ENCODE results near the gene RUNX2. TPM values are rescaled to one million over a fixed set of nuclear protein-coding genes. Genes with fewer than 3 reads are reported as not detected.

Gene RUNX2
- total RNA-seq, 2 experiments from 2014 or later, result 0.27 to 0.44 TPM

- Histone ChIP-seq H3K79me2 (ENCODE audit: insufficient read depth, low read depth, low read length) (no peaks in the 10 kb centered on the region), H4K20me1 (ENCODE audit: insufficient read depth, low read length) (no peaks in the 10 kb centered on the region), H3K4me3 (ENCODE audit: low read depth, low read length, poor library complexity, severe bottlenecking) (no peak overlapping the region), H3K4me1 (ENCODE audit: insufficient read depth, low read length, poor library complexity, severe bottlenecking) (peaks cover 5% of the 10 kb centered on the region), H3K4me2 (ENCODE audit: low read length) (no peak overlapping the region), H3K27ac (ENCODE audit: low read depth, low read length, poor library complexity, severe bottlenecking) (no peak overlapping the region), H3K9me3 (ENCODE audit: low read length) (no peaks in the 10 kb centered on the region), H3K36me3 (ENCODE audit: insufficient read depth, low read length) (no peaks in the 10 kb centered on the region), H2AFZ (ENCODE audit: low read length) (no peak overlapping the region), H3K9me2 (ENCODE audit: insufficient read depth, low read length) (no peaks in the 10 kb centered on the region)
- POLR2A ChIA-PET, result no interaction called here
- CTCF ChIA-PET (ENCODE audit: unreplicated experiment), result no interaction called here
- TF ChIP-seq, protein P1, sequence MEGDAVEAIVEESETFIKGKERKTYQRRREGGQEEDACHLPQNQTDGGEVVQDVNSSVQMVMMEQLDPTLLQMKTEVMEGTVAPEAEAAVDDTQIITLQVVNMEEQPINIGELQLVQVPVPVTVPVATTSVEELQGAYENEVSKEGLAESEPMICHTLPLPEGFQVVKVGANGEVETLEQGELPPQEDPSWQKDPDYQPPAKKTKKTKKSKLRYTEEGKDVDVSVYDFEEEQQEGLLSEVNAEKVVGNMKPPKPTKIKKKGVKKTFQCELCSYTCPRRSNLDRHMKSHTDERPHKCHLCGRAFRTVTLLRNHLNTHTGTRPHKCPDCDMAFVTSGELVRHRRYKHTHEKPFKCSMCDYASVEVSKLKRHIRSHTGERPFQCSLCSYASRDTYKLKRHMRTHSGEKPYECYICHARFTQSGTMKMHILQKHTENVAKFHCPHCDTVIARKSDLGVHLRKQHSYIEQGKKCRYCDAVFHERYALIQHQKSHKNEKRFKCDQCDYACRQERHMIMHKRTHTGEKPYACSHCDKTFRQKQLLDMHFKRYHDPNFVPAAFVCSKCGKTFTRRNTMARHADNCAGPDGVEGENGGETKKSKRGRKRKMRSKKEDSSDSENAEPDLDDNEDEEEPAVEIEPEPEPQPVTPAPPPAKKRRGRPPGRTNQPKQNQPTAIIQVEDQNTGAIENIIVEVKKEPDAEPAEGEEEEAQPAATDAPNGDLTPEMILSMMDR (conservative IDR thresholded peaks at IDR 0.05; ENCODE audit: low read length), result no peak
- TF ChIP-seq EZH2phosphoT487 (IDR thresholded peaks at IDR 0.05; ENCODE audit: borderline replicate concordance, low read depth, low read length), result no peak
- intact Hi-C loops (cut with micrococcal nuclease; ENCODE audit: unreplicated experiment), result no loop called here
- no TSS peak for BruUV-seq (replicated peaks)
- DNase-seq (ENCODE audit: low spot score), result no peak
Measured at GRCh38 chr6:45591890-45592289, 263.8 kb downstream of the RUNX2 start.

DNA sequence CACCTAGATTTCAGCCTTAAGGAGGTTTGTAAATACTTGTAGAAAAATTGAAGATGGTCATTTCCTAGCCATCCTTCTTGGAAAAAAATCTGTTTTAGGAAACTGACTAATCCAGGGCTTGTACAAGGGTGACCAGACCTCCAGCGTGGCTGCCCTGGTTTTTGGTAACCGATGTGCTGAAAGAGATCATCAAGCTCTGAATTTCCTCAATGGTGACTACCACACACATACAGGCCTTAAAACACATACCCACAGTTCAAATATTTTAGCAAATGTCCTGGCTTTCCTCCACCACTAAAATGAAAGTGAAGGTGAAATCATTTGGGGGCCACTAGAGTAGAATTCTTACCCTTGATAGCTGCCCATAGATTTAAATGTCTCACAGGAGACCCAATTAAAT, 264.9 kb downstream of the RUNX2 start:
- H3K4me1 ChIP-seq (ENCODE audit: insufficient read depth, low read length, poor library complexity, severe bottlenecking), result no peaks in the 10 kb centered on the region
- TF ChIP-seq EZH2phosphoT487 (IDR thresholded peaks at IDR 0.05; ENCODE audit: borderline replicate concordance, low read depth, low read length), result no peak
- TF ChIP-seq, protein P1 (conservative IDR thresholded peaks at IDR 0.05; ENCODE audit: low read length), result no peak
- ChIA-PET CTCF (ENCODE audit: unreplicated experiment) (no interaction called here), POLR2A (no interaction called here)
- no TSS peak for BruUV-seq (replicated peaks)
- H3K9me2 ChIP-seq (ENCODE audit: insufficient read depth, low read length), result no peaks in the 10 kb centered on the region
- no peak overlapping the region for H2AFZ ChIP-seq (ENCODE audit: low read length)
- H3K36me3 ChIP-seq (ENCODE audit: insufficient read depth, low read length), result no peaks in the 10 kb centered on the region
- H3K4me3 ChIP-seq (ENCODE audit: low read depth, low read length, poor library complexity, severe bottlenecking), result no peak overlapping the region
- intact Hi-C loops (cut with micrococcal nuclease; ENCODE audit: unreplicated experiment), result no loop called here
- no peak for DNase-seq (ENCODE audit: low spot score)
- H3K9me3 ChIP-seq (ENCODE audit: low read length), result no peaks in the 10 kb centered on the region
- no peaks in the 10 kb centered on the region for H4K20me1 ChIP-seq (ENCODE audit: insufficient read depth, low read length)
- H3K79me2 ChIP-seq (ENCODE audit: insufficient read depth, low read depth, low read length), result no peaks in the 10 kb centered on the region
- H3K27ac ChIP-seq (ENCODE audit: low read depth, low read length, poor library complexity, severe bottlenecking), result no peak overlapping the region
- no peak overlapping the region for H3K4me2 ChIP-seq (ENCODE audit: low read length)

DNA sequence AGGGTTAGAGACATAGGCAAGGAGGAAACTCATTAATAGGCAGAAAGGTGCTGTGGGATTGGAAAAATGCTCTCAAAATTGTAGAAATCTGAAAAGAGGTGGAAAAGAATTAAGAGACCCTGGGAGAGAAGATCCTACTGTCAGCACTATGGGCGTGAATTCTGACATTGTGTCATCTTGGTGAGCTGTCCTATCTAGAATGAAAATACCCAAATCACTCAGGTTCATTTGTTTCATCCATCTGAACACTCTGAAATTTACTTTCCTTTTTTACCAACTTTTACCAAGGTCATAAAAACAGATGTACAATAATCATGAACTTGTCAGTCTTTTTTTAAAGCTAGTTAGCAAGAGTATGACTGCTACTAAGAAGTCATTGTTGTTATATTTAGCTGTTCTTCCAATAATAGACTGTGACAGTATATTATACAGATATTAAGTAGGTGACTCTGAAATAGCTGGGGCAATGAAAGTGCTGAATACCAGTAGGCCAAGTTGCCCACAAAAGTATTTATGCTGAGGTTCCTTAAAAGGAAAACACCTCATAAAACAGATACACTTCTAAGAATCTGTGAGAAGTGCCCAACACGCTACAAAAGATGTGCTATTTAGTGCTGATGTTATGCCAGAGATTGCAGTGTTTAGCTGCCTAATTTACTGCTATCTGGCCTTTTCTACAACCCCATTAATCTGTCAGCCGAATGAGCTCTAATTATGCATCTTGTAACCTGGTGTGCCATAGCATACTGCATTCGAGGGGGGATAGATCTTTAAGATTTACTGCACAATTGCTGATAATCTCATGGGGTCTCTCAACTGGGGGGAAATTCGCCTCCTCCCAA, 267.1 kb downstream of the RUNX2 start:
- no peak for DNase-seq (ENCODE audit: low spot score)
- no peak overlapping the region for H3K4me2 ChIP-seq (ENCODE audit: low read length)
- H3K36me3 ChIP-seq (ENCODE audit: insufficient read depth, low read length), result no peaks in the 10 kb centered on the region
- no peaks in the 10 kb centered on the region for H3K9me2 ChIP-seq (ENCODE audit: insufficient read depth, low read length)
- no peak overlapping the region for H3K27ac ChIP-seq (ENCODE audit: low read depth, low read length, poor library complexity, severe bottlenecking)
- no peaks in the 10 kb centered on the region for H3K79me2 ChIP-seq (ENCODE audit: insufficient read depth, low read depth, low read length)
- H3K9me3 ChIP-seq (ENCODE audit: low read length), result peaks cover under 1% of the 10 kb centered on the region; the same call in 1 of the 2 replicates
- POLR2A ChIA-PET, result interaction anchor here (0.8 to 1.0 kb wide), 3 partner anchors 10 to 108 kb away, joined by 3 to 4 read pairs (median 3); no protein-coding TSS in a partner anchor
- BruUV-seq (replicated peaks), result no TSS peak
- CTCF ChIA-PET (ENCODE audit: unreplicated experiment), result no interaction called here
- intact Hi-C loops (cut with micrococcal nuclease; ENCODE audit: unreplicated experiment), result no loop called here
- H4K20me1 ChIP-seq (ENCODE audit: insufficient read depth, low read length), result no peaks in the 10 kb centered on the region
- H2AFZ ChIP-seq (ENCODE audit: low read length), result no peak overlapping the region
- H3K4me3 ChIP-seq (ENCODE audit: low read depth, low read length, poor library complexity, severe bottlenecking), result no peak overlapping the region
- no peak for TF ChIP-seq EZH2phosphoT487 (IDR thresholded peaks at IDR 0.05; ENCODE audit: borderline replicate concordance, low read depth, low read length)
- TF ChIP-seq, protein P1 (conservative IDR thresholded peaks at IDR 0.05; ENCODE audit: low read length), result no peak
- H3K4me1 ChIP-seq (ENCODE audit: insufficient read depth, low read length, poor library complexity, severe bottlenecking), result no peaks in the 10 kb centered on the region

All from OCI-LY7 (cell line).